ENCODE measurements around the gene UBQLN3. TPM values are rescaled to one million over a fixed set of nuclear protein-coding genes. Genes with fewer than 3 reads are reported as not detected.

Gene UBQLN3
- polyA plus RNA-seq (ENCODE audit: insufficient read length in 3 of 3), result not detected

DNA sequence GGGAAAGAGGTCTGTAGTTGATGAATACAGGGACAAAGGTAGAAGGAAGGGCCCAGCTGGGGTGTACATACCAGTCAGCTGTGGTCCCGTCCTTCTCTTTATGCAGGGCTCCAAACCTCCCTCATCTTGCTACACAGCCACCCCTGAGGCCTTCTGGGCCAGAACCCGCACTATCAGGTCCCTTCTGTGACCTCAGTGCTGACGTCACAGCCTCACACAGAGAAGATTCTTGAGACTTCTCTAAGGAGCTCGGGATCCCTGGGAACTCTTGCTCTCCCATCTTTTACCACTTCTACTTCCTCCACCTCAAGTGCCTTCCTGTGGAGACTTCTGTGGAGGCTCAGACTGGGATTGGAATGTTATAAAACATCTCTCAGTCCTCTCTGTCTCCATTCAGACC, at the start of gene UBQLN3:
Gene UBQLN3, minus strand, starts transcription at position 155 of the 400 bp plus-strand sequence. CDS start 399 bp downstream, outside the sequence.
- no peak for DNase-seq (ENCODE audit: low read depth in 3 of 3, low spot score in 2 of 3)

DNA sequence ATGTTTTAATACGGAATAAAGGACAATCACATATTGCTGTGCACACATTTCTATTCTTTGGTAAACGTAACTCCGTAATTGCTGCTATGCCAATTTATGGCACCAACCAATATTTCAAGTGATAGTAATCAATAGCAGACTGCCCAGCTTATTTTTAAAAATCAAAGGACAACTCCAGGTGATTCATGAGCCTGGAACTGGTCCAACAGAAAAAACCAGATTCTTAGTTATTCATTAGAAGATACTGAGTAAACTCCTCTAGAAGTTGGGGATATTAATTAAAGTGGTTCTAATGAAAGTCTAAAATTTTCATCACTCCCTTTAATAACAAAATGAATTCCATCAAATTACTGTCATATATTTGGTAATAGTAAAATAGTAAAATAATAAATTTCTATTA, 48.0 kb upstream of the UBQLN3 start:
- no peak for DNase-seq (ENCODE audit: low read depth in 3 of 3, low spot score in 2 of 3)

DNA sequence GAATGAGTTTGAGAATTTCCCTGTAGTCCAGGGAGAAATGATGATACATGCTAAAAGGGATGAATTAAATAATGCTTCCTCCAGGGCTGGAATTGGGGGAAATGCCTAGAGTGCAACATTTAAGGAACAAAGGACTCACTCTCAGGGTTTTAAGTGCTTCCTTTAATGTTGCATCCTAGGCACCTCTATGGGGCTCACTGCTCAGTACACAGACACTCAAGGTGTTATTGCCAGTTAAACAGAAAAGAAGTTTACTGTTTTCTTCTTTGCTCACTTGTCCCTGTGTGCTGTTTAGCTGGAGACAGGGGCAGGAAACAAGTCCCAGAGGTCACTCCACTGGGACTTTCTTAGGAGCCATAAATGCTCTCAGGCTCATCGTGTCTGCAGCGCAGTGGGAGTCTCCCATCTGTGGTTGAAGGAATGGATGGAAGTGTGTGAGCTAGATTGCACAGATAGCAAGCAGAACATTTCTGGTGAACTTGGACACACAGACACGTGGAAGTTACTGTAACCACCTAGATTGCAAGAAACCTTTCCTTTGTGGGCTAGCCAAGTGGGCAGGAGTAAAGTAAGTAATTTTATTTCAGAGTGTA, 46.9 kb upstream of the UBQLN3 start:
- DNase-seq (ENCODE audit: low read depth in 3 of 3, low spot score in 2 of 3), result no peak

DNA sequence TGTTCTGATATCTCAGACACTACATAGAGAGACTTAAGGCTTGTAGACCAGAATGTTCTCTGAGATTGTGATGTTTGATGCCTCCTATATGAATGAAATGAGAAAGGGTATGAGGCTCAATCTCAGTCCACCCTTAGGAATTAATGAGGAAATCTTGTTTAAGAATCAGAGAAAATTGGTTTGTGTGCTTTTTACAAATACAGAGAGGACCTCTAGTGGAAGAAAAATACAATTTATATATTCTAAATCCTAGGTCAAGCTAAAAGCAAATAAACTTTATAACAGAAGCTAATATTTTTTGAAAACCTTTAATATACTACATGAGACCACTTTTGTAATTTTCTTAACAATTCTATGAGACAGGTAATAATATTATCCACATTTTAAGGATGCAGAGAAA, 43.6 kb upstream of the UBQLN3 start:
- DNase-seq (ENCODE audit: low read depth in 3 of 3, low spot score in 2 of 3), result no peak

DNA sequence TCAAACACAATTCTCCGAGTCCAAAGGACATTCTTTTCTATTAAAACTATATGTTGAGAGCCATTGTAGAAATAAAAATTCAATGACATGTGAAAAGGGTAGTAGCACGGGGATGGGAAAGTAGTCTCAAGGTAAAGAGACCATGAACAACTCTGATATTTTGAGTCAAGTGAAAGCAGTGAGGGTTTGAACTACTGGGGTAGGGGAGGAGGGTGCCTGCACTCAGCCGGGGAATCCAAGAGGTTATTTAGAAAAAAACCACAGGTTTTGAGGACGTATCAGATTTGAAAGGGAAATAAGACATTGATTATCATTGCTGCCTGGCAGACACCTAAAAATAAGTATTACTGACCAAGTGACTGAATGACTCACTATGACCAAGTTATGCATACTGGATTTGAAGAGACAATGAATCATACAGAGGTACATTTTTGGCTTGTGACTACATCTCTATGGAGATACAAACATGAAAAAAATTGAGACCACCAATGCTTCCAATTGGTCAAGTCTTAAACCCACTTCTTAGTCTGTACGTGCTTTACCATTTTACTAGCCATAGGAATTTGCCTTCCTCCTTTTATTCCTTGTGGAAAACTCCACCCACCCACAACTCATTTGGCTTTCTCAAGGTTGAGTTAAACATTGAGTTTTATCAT, 40.8 kb upstream of the UBQLN3 start:
- no peak for DNase-seq (ENCODE audit: low read depth in 3 of 3, low spot score in 2 of 3)

DNA sequence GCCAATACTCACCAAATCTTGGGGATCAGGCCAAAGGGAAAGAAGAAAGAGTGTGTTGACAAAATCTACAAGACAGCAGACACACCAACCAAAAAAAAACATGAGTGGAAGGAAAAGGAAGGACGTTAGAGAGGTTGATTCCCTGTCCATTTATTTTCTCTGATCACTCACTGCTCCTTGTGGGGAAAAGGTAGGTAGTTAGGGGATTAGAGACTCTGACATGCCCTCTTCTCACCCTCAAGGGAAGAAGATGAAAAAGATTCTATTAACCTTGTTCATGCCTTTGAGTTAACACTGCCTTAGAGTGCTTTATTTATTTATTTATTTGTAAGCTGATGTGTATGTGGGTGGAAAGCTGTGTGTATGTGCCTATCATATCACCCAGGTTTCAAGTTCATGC, 38.7 kb upstream of the UBQLN3 start, which contains the start of gene OR52H1:
Gene OR52H1, minus strand, starts transcription at position 101 of the 400 bp plus-strand sequence. CDS start 3,035 bp downstream, outside the sequence.
- no peak for DNase-seq (ENCODE audit: low read depth in 3 of 3, low spot score in 2 of 3)

DNA sequence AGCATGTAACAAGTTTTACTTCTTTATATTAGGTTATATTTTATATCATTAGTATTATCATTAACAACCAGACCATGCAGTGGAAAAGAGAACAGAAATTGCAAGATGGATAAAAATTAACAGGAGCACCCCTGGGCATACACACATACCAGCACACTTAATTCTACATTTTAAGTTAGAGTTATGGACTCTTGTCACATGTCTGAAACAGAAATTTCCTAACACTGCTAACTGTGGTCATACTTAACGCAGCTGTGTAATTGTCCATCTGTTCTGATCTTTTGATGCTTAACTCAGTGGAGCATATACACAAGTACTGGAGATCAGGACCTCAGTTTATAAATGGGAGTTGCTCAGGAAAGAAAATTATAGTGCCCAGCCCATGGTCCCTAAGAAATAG, 38.2 kb upstream of the UBQLN3 start:
- no peak for DNase-seq (ENCODE audit: low read depth in 3 of 3, low spot score in 2 of 3)

DNA sequence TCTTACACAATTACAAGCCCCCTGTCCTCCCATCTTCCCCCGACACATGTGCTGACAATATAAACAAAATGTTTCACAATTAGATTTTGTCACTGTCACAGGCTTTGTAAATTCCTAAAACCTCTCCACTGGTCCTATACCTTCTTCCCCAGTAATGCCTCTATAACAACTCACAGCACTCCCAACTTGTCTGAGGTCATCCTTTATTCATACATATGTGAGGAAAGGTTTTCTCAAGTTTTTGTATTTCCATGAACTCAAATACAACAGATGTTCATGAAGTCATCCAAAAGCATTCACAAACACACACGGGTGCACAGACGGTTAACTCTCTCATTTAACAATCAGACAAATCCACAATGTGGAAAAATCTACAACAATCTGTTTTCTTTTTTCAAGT, 36.7 kb upstream of the UBQLN3 start:
- DNase-seq (ENCODE audit: low read depth in 3 of 3, low spot score in 2 of 3), result no peak

DNA sequence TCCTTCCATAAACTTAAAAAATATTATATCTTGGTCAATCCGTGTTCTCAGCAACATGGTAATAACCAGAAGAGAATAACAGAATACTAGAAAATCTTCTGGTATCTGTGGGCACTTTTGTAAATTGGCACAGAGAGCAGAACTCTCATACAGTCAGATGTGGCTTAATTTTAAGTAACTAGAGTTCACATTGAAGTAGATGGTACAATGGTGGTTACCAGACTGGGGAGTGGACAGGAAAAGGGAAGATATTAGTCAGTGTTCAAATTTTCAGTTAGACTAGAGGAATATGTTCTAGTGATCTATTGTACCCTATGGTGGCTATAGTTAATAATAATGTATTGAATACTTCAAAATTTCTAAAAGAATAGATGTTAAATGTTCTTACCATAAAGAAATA, 31.7 kb upstream of the UBQLN3 start:
- DNase-seq (ENCODE audit: low read depth in 3 of 3, low spot score in 2 of 3), result no peak

DNA sequence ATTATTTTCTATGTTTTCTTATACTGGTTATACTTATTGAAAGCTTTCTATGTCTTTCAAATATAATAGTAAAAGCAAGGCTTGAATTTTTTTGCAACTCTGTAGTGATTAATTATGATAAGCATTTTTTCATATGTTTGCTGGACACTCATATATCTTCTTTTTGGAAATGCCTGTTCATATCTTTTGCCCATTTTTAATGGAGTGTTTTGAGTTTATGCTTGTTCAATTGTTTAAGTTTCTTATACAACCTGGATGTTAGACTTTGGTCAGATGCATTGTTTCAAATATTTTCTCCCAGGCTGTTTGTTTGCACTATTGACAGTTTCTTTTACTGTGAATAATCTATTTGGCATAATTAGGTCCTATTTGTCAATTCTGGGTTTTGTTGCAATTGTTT, 26.7 kb upstream of the UBQLN3 start:
- DNase-seq (ENCODE audit: low read depth in 3 of 3, low spot score in 2 of 3), result no peak

DNA sequence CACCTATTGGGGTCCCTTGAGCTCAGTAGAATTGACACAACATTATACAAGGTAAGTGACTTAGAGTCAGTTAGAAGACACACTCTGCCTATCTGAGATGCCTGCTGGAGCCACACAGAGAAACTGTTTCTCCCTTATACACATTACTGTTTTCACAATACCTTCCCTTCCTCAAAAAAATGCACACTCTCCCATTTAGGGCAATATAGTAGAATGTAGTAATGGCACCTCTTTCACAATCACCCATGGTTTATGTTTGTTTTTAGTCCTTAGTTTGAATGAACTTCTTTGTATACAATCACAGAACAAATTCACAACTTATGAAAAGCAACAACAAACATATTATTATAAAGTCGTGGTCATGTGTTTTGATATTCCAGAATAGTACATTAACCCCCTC, 24.3 kb upstream of the UBQLN3 start:
- DNase-seq (ENCODE audit: low read depth in 3 of 3, low spot score in 2 of 3), result no peak

DNA sequence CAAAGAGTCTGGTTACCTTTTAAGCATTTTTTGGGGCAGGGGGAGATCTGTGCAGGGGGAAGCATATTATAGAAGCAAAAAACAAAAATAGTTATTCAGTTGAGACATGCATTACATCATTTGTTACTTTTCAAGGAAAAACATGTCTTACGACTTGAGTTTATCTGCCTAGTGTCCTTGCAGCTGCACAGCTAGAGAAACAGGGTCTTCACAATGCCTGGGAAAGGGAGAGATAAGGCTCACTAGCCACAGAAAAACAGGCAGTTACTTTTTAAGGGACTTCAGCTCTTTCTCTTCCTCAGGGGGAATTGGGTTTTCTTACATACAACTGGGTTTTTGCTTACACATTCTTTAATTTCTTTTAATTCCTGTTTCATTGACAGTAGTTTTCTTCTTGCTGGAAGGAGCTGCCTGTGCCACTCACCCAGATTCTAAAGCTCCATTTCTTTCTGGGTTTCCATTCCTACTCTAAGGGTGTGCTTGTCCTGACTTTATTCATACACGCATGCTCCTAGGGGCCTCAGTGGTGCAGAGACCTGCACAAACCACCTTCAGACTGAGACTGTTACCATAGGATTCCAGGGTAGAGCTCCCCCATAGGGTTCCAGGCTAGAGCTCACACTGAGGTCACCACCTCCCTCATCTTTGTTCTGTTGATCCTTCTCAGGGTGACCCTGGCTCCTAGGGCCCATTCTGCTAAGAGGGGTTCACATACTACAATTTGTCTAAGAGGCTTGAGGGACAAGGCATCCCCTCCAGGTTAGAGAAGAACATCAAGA, 21.5 kb upstream of the UBQLN3 start:
- DNase-seq (ENCODE audit: low read depth in 3 of 3, low spot score in 2 of 3), result no peak

DNA sequence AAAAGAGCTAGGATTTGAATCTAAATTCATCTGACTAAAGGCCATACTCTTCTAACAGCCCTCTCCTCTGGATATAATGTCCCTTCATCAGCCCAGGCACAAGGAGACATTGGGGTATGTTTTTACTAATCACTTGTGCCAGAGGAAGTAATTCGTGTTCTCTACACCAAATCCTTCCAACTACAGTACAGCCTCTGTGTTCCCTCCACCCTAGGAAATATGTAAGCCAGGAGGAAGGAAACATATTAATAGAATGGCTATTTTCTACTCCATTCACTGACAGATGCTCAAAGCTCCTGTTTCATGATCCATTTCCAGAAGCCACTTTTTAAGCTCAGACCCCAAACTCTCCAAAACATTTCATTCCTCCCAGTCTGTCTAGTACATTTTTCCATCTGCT, 18.7 kb upstream of the UBQLN3 start:
- DNase-seq (ENCODE audit: low read depth in 3 of 3, low spot score in 2 of 3), result no peak

DNA sequence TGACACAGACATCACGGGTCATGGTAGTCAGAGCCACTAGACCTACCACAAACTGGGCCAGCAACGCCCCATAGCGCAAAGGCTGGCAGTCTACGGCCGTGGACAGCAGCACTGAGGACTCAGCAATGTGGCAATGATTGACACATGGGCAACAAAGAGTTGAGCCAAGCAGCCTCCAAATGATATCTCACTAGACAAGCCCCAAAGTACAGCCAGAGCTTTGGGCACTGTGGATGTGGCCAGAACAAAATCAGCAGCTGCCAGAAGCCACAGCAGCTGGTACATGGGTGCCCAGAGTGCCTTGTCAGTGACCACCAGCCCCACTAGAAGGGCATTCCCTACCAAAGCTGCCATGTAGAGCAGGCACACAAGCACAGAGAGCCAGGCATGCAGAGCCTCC, 18.0 kb upstream of the UBQLN3 start:
- no peak for DNase-seq (ENCODE audit: low read depth in 3 of 3, low spot score in 2 of 3)

DNA sequence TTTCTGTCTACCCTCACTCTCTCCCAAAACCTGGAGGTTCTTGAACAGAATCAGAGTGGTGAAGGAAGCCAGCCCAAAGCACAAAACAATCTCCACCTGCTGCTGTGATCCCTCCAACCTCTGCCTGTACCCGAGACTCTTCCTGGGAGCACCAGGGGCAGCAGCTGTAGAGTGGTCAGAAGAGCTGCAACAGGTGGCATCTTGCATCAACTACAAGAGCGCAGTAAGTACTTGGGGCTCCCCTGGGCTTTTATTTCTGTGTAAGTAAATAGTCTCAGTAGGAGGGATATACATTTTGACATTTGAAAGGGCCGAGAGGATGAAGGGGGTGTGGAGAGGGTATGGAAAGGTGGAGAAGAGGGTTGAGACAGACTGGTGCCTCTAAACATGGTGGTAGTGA, 15.0 kb upstream of the UBQLN3 start:
- no peak for DNase-seq (ENCODE audit: low read depth in 3 of 3, low spot score in 2 of 3)

DNA sequence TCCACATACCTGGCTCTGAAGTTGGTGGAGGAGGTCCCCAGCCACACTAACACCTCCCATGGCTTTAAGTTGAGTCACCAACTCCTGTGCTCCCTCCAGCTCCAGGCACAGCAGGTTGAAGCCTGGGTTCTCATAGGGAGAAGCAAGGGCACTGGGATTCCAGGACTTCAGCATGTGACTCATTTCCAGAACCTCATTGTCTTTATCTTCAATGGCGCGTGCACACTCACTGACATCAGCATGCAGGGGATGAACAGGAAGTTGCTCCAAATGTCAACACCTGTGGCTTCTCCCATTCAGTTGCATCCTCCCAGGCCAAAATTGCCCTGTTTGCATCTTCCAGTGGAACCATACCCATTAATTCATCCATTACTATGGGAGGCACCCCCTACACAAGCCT, 12.6 kb upstream of the UBQLN3 start:
- DNase-seq (ENCODE audit: low read depth in 3 of 3, low spot score in 2 of 3), result no peak

DNA sequence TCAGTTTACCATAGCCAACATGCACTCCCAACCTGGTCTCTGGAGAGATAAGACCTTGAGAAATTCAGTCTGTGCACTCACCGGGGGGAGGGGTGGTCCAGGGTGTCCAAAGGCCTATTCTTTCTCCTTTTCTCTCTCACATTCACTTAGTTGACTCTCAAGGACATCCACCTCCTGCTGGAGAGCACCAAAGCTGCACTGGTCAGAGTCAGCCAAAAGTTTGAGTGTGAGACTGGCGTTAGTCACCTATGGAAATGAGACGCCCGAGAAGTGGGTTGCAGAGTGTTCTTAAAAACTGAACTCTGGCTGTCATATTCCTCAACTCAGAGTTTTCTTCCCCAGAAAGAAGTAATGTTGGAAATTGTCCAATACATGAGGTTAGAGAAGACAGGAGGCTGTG, 11.8 kb upstream of the UBQLN3 start:
- no peak for DNase-seq (ENCODE audit: low read depth in 3 of 3, low spot score in 2 of 3)

DNA sequence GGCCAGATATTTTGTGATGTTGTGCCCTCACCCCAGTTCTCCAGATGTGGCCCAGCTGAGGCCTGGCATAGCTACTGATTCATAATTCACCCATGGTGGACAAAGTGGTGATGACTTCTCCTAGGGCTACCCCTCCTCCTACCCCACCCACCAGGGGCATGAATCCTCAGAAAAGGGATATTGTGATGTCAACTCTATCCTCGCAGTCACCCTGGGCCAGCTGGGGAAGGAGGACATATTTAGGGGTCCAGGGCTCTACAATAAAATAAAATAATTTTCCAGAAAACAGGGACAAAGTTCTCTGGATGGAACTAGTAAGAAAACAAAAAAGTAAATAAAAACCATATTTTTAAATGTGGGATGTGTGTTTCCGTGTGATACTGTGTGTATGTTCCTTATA, 6.8 kb upstream of the UBQLN3 start, which contains the start of gene UBQLNL:
Gene UBQLNL, minus strand, starts transcription at position 101 of the 400 bp plus-strand sequence. CDS start 258 bp downstream, outside the sequence.
- no peak for DNase-seq (ENCODE audit: low read depth in 3 of 3, low spot score in 2 of 3)

DNA sequence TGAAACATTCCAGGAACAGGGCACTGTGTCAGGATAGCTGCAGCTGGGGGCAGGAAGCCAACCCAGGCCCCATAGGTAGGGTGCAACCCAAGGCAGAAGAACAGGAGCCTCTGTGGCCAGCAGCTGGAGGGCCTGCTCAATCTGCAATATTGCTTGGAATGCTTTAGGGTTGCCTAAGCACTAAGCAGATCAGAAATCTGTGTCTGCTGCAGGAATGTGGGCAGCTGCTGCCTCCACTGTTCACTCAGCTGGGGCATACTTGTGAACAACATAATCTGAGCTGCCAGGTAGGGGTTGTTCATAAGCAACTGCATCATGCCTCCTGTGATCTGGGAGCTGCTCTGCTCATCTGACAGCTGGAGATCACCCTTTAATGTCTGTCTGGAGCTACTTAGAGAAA, 5.1 kb upstream of the UBQLN3 start:
- no peak for DNase-seq (ENCODE audit: low read depth in 3 of 3, low spot score in 2 of 3)

DNA sequence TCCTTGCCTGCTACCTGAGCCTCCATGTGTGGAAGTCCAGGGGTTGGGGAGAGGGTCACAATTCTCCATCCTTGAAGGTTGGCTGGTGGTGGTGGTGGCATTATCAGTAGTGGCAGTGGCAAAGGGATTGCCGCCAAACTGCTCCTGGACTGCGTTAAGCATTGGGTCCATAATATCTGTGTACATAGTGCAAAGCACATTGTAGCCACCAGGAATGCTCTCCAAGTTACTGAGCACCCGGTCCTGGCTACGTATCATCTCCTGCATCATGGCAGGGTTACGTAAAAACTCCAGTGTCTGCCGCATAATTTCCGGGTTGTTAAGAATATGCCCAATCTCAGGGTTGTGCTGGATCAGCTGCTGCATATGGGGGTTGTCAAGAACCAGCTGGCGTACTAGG, 1.2 kb downstream of the UBQLN3 start:
- no peak for DNase-seq (ENCODE audit: low read depth in 3 of 3, low spot score in 2 of 3)

DNA sequence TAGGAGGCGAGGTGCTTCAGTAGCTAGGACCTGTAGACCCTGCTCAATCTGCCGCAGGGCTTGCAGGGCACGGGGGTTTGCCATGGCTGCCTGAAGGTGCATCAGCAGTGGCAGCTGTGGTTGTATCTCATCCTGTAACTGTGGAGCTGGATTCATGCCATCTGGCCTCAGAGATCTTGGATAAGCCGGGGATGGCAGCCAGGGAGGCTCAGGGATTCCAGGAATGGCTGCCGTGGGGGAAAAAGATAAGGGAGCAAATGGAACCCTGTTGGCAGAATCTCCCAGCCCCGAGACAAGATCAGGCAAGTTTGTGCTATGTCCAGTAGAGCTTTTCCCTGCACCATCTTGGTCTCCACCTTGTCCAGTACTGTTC, 1.8 kb downstream of the UBQLN3 start:
- DNase-seq (ENCODE audit: low read depth in 3 of 3, low spot score in 2 of 3), result no peak
